HepG2 (cell line): Measurements from ENCODE around the gene BEST2. TPM values are rescaled to one million over a fixed set of nuclear protein-coding genes. Genes with fewer than 3 reads are reported as not detected.

Experiments used
- ATM ChIP-seq: fragments of 450-650 bp; IDR thresholded peaks from 2 replicates; pipeline ENCODE4 v1.7.1; 2017; ENCODE audit warnings: mild to moderate bottlenecking, borderline replicate concordance
- BCL6 ChIP-seq: IDR thresholded peaks from 2 replicates; pipeline ENCODE4 v1.6.1; 2016; ENCODE audit warnings: missing genetic modification reagents, missing compliant biosample characterization
- CEBPB ChIP-seq: IDR thresholded peaks from 2 replicates; pipeline ENCODE4 v1.6.1; 2011; ENCODE audit warnings: low read depth, low read length, improper control_type of control experiment, borderline replicate concordance
- GRHL1 ChIP-seq: sonication (generic); formaldehyde crosslinking; conservative IDR thresholded peaks from 2 replicates; pipeline ENCODE4 v1.8.0; 2022; ENCODE audit warnings: missing genetic modification reagents
- HNRNPLL ChIP-seq: fragments of 200-400 bp; formaldehyde crosslinking; IDR thresholded peaks from 2 replicates; pipeline ENCODE4 v1.6.1; 2017; ENCODE audit warnings: mild to moderate bottlenecking, low read depth, low read length; ENCODE audit not compliant: poor library complexity, severe bottlenecking
- KLF16 ChIP-seq, 2 experiments: sonication (generic) in 1 of 2; formaldehyde crosslinking in 1 of 2; IDR thresholded peaks; 2 replicates each; pipeline versions ENCODE4 v1.6.1 to v1.8.0; 2016 to 2023; ENCODE audit warnings: missing genetic modification reagents in 2 of 2, missing compliant biosample characterization in 1 of 2
- MED13 ChIP-seq: sonication (generic); formaldehyde crosslinking; IDR thresholded peaks from 2 replicates; pipeline ENCODE4 v1.5.0; 2020; ENCODE audit warnings: missing genetic modification reagents
- MEF2D ChIP-seq: sonication (generic); formaldehyde crosslinking; IDR thresholded peaks from 2 replicates; pipeline ENCODE4 v1.5.1; 2020; ENCODE audit warnings: mild to moderate bottlenecking, missing genetic modification reagents
- MXD3 ChIP-seq: IDR thresholded peaks from 2 replicates; pipeline ENCODE4 v1.6.1; 2016; ENCODE audit warnings: mild to moderate bottlenecking, missing biosample characterization, missing genetic modification reagents
- NFKB2 ChIP-seq: sonication (generic); formaldehyde crosslinking; IDR thresholded peaks from 2 replicates; pipeline ENCODE4 v1.4.0; 2020; ENCODE audit warnings: missing genetic modification reagents, borderline replicate concordance
- NKX3-1 ChIP-seq: sonication (generic); formaldehyde crosslinking; IDR thresholded peaks from 2 replicates; pipeline ENCODE4 v1.5.0; 2020; ENCODE audit warnings: missing genetic modification reagents
- NR3C1 ChIP-seq: sonication (generic); formaldehyde crosslinking; IDR thresholded peaks from 2 replicates; pipeline ENCODE4 v1.4.0; 2020; ENCODE audit warnings: missing genetic modification reagents
- SMARCC2 ChIP-seq: fragments of 450-650 bp; IDR thresholded peaks from 2 replicates; pipeline ENCODE4 v1.6.1; 2017; ENCODE audit warnings: antibody characterized with exemption, mild to moderate bottlenecking
- SMC3 ChIP-seq: IDR thresholded peaks from 2 replicates; pipeline ENCODE4 v1.6.1; 2011; ENCODE audit warnings: low read length, improper control_type of control experiment
- TFDP2 ChIP-seq: sonication (generic); formaldehyde crosslinking; IDR thresholded peaks from 2 replicates; pipeline ENCODE4 v1.4.0; 2020; ENCODE audit warnings: missing genetic modification reagents
- TGIF2 ChIP-seq: IDR thresholded peaks from 2 replicates; pipeline ENCODE4 v1.6.1; 2016; ENCODE audit warnings: control low read depth, missing compliant biosample characterization
- THRA ChIP-seq: sonication (generic); formaldehyde crosslinking; IDR thresholded peaks from 2 replicates; pipeline ENCODE4 v1.4.0; 2020; ENCODE audit warnings: missing genetic modification reagents, borderline replicate concordance
- WIZ ChIP-seq: sonication (generic); formaldehyde crosslinking; IDR thresholded peaks from 2 replicates; pipeline ENCODE4 v1.5.1; 2020; ENCODE audit warnings: mild to moderate bottlenecking, missing genetic modification reagents
- YEATS4 ChIP-seq: sonication (generic); formaldehyde crosslinking; IDR thresholded peaks from 2 replicates; pipeline ENCODE4 v1.4.0; 2020; ENCODE audit warnings: missing genetic modification reagents, borderline replicate concordance
- ZBTB14 ChIP-seq: sonication (generic); formaldehyde crosslinking; IDR thresholded peaks from 2 replicates; pipeline ENCODE4 v1.4.0; 2020; ENCODE audit warnings: missing genetic modification reagents
- ZBTB7B ChIP-seq: sonication (generic); formaldehyde crosslinking; IDR thresholded peaks from 2 replicates; pipeline ENCODE4 v1.4.0; 2020; ENCODE audit warnings: missing genetic modification reagents
- ZFP36L1 ChIP-seq: sonication (generic); formaldehyde crosslinking; IDR thresholded peaks from 2 replicates; pipeline ENCODE4 v1.8.0; 2022; ENCODE audit warnings: mild to moderate bottlenecking, missing genetic modification reagents, moderate library complexity
- ZKSCAN8 ChIP-seq: IDR thresholded peaks from 2 replicates; pipeline ENCODE4 v1.6.1; 2016; ENCODE audit warnings: borderline replicate concordance, missing genetic modification reagents, missing compliant biosample characterization
- ZNF619 ChIP-seq: sonication (generic); formaldehyde crosslinking; IDR thresholded peaks from 2 replicates; pipeline ENCODE4 v1.4.0; 2020; ENCODE audit warnings: mild to moderate bottlenecking, missing genetic modification reagents
- polyA plus RNA-seq, 8 experiments: library from polyadenylated mRNA; depleted of rRNA in 3 of 8; stranded (reverse) in 7 of 8; unstranded in 1 of 8; fragments of >200 nt; fragmentation: Illumina TruSeq in 4 of 8; extraction: Trizol in 4 of 8; gene quantifications; 2 replicates each; pipeline versions ENCODE4 v1.2.1 to v1.2.3, GENCODE V29; 2011 to 2016; ENCODE audit warnings: low read depth in 4 of 8, missing spikeins in 1 of 8, mixed read lengths in 1 of 8; ENCODE audit not compliant: insufficient read depth in 1 of 8
- total RNA-seq, 5 experiments: library from RNA; depleted of rRNA; stranded (reverse); fragments of >200 nt; fragmentation: Illumina TruSeq; extraction: Trizol; gene quantifications; 2 replicates each; pipeline ENCODE4 v1.2.3, GENCODE V29; 2016; ENCODE audit warnings: low read depth in 1 of 5

Gene BEST2
- total and polyA plus RNA-seq, 2 of the 13 experiments (the other 11 are each of a cell fraction or from before 2014, with no cell fraction given), result not detected

GRCh38 chr19:12792051-12792852 lies 40.7 kb downstream of the BEST2 start (continued):
- TF ChIP-seq TFDP2, result peak; percentile 80
- TF ChIP-seq ZFP36L1 (CRISPR knock-in tag), result 0 out of 2 replicates have a peak, but pooled peaks have one; percentile 64
- TF ChIP-seq NFKB2 (CRISPR knock-in tag), result peak; percentile 32; the same call in 1 of the 2 replicates
- peak; percentile 28; the same call in 1 of the 2 replicates for TF ChIP-seq WIZ (CRISPR knock-in tag)
- peak; percentile 53; the same call in 1 of the 2 replicates for TF ChIP-seq BCL6 (CRISPR knock-in tag)
- peak; percentile 58 for TF ChIP-seq HNRNPLL
- TF ChIP-seq CEBPB, result no peak
- no peak for TF ChIP-seq ZNF619 (CRISPR knock-in tag)
- TF ChIP-seq YEATS4 (CRISPR knock-in tag), result peak; percentile 38; the same call in 1 of the 2 replicates
- no peak; the same call in 1 of the 2 replicates for TF ChIP-seq ZBTB7B (CRISPR knock-in tag)
- TF ChIP-seq MEF2D (CRISPR knock-in tag), result peak; percentile 62; the same call in 1 of the 2 replicates
- no peak; the same call in 1 of the 2 replicates for TF ChIP-seq ZKSCAN8 (CRISPR knock-in tag)
- TF ChIP-seq SMARCC2, result no peak
- 0 out of 2 replicates have a peak, but pooled peaks have one; percentile 19 for TF ChIP-seq ZBTB14 (CRISPR knock-in tag)
- TF ChIP-seq NKX3-1, result peak; percentile 61; the same call in 1 of the 2 replicates
- TF ChIP-seq SMC3, result no peak
- TF ChIP-seq KLF16 (CRISPR knock-in tag; IDR thresholded peaks at IDR 0.05), result no peak
- TF ChIP-seq NR3C1 (CRISPR knock-in tag), result no peak
- TF ChIP-seq ATM, result no peak
- TF ChIP-seq MED13 (CRISPR knock-in tag), result no peak
- no peak for TF ChIP-seq GRHL1 (CRISPR knock-in tag)
- 0 out of 2 replicates have a peak, but pooled peaks have one; percentile 43 for TF ChIP-seq THRA (CRISPR knock-in tag)
- TF ChIP-seq TGIF2 (CRISPR knock-in tag), result peak; percentile 41; the same call in 1 of the 2 replicates
- TF ChIP-seq MXD3 (CRISPR knock-in tag), result peak; percentile 54; the same call in 1 of the 2 replicates
